Colonic mucosa (tissue), 4 donors: ENCODE measurements around the gene DCLK3. TPM values are rescaled to one million over a fixed set of nuclear protein-coding genes. Genes with fewer than 3 reads are reported as not detected.

Source experiments
- DNase-seq: peaks from one replicate; pipeline ENCODE4 v3.0.0-alpha.2; 2020
- H3K27ac ChIP-seq: fragments of 200-600 bp; one replicate; pipeline ENCODE4 v1.8.0; 2021
- H3K27me3 ChIP-seq: fragments of 200-600 bp; one replicate; pipeline ENCODE4 v1.8.0; 2021
- H3K36me3 ChIP-seq: fragments of 200-600 bp; one replicate; pipeline ENCODE4 v1.8.0; 2021
- H3K4me1 ChIP-seq: fragments of 200-600 bp; one replicate; pipeline ENCODE4 v1.8.0; 2021; ENCODE audit warnings: mild to moderate bottlenecking
- H3K4me3 ChIP-seq: fragments of 200-600 bp; one replicate; pipeline ENCODE4 v1.8.0; 2021
- H3K9ac ChIP-seq, 2 donors: one replicate each; pipeline ENCODE4 v1.7.0; 2013; ENCODE audit warnings: control low read depth in 2 of 2, low read depth in 2 of 2, low read length in 2 of 2
- H3K9me3 ChIP-seq: fragments of 200-600 bp; one replicate; pipeline ENCODE4 v1.8.0; 2021
- CTCF ChIP-seq: fragments of 200-600 bp; IDR thresholded peaks from one replicate; pipeline ENCODE4 v1.8.0; 2022; ENCODE audit warnings: antibody characterized with exemption, mild to moderate bottlenecking
- intact Hi-C: fragments of 100-400 bp; cut with DNase I; formaldehyde crosslinking; loops from one replicate; pipeline ENCODE4 v1.14.1; 2022
- total RNA-seq, 2 donors: library from RNA; stranded (reverse); fragmentation: NEBNext Ultra II Directional in 1 of 2; extraction: Animal tissue kit (Norgen Biotek cat#: 25700) in 1 of 2; gene quantifications; one replicate each; pipeline ENCODE4 v1.2.1, GENCODE V29; 2021
- donor health status: healthy.
- donor health status: DM: no; HTN: no; CAD: no.
- donor health status: DM: no; HTN: no; CAD: no.

DCLK3 gene
- total RNA-seq, 2 donors from 2014 or later = 0.11 TPM; not detected in 1

GRCh38 chr3:36662626-36663025 is 101.7 kb downstream of the DCLK3 start:
- Histone ChIP-seq H3K36me3 (no peaks in the 10 kb centered on the region), H3K27me3 (no peaks in the 10 kb centered on the region), H3K9me3 (no peaks in the 10 kb centered on the region), H3K4me3 (no peak overlapping the region), H3K27ac (no peak overlapping the region), H3K4me1 (no peaks in the 10 kb centered on the region), H3K9ac (no peak overlapping the region)
- intact Hi-C loops = no loop called here
- TF ChIP-seq CTCF = no peak
- DNase-seq = no peak

Other genes starting within 250 kb of the DCLK3 start
- gene TRANK1, start 180.5 kb upstream of the DCLK3 start, total RNA-seq = 10 to 100 TPM; 21.3 to 50.7 TPM
- 10 to 100 TPM; 13.0 to 14.3 TPM for gene EPM2AIP1, start 228.6 kb upstream of the DCLK3 start, total RNA-seq
- gene MLH1, start 229.0 kb upstream of the DCLK3 start, total RNA-seq = 10 to 100 TPM; 17.5 to 36.5 TPM